Measurements from ENCODE around the gene MACF1. TPM values are rescaled to one million over a fixed set of nuclear protein-coding genes. Genes with fewer than 3 reads are reported as not detected.
"Not testable (repeated sequence)": the region's sequence is repeated elsewhere in the genome, so short reads cannot be mapped to it uniquely, and the experiment has no call there.

The MACF1 gene
- total and polyA plus RNA-seq, 2 donors (not counting 1 experiment from before 2014, with no cell fraction given): 64.1 to 159 TPM

- peaks cover 15 to 22% of the 10 kb centered on the region in 2 donors for H3K4me1 ChIP-seq (ENCODE audit: control insufficient read depth in 2 of 2, insufficient read depth in 2 of 2, low read length in 2 of 2)
- no peaks in the 10 kb centered on the region for H3K36me3 ChIP-seq (replicated peaks in 1 of 2; ENCODE audit: control extremely low read depth in 1 of 2, control insufficient read depth in 1 of 2, extremely low read depth in 1 of 2, insufficient read depth in 2 of 2, low read length in 1 of 2)
- intact Hi-C loops (cut with micrococcal nuclease): no loop called here
- no peaks in the 10 kb centered on the region for H3K27me3 ChIP-seq (replicated peaks in 1 of 4; ENCODE audit: control extremely low read depth in 1 of 4, control insufficient read depth in 3 of 4, insufficient read depth in 4 of 4, low read length in 3 of 4)
- Mint-ChIP-seq H3K4me1 (peaks cover 10% of the 10 kb centered on the region), H3K27ac (peak overlapping the region; percentile 10), H3K4me3 (peak overlapping the region; percentile 60), H3K9me3 (ENCODE audit: insufficient read depth) (no peaks in the 10 kb centered on the region), H3K27me3 (no peaks in the 10 kb centered on the region)
- 21% methylated on average over 15 of the region's 22 CpGs for WGBS (ENCODE audit: insufficient coverage)
- CTCF ChIA-PET: interaction anchor here (1.3 kb wide), 1 partner anchor 28 kb away, joined by 3 read pairs; no protein-coding TSS in a partner anchor
- peak; percentile 21 for ATAC-seq (ENCODE audit: low read depth)
- peak overlapping the region; percentile 62 for H2AFZ ChIP-seq (ENCODE audit: insufficient read depth, low read depth, low read length, poor library complexity, severe bottlenecking)
- no peak for TF ChIP-seq CTCF (IDR thresholded peaks at IDR 0.05)
- no peak for TF ChIP-seq EZH2 (IDR thresholded peaks at IDR 0.05; ENCODE audit: borderline replicate concordance, insufficient read depth, low read depth, low read length, poor library complexity, severe bottlenecking)
- H4K20me1 ChIP-seq (ENCODE audit: control insufficient read depth, insufficient read depth, low read length, poor library complexity, severe bottlenecking): no peaks in the 10 kb centered on the region
- H3K4me3 ChIP-seq (ENCODE audit: control extremely low read depth in 1 of 5, extremely low read depth in 1 of 5, insufficient read depth in 1 of 5, low read depth in 2 of 5, low read length in 4 of 5): peak overlapping the region in 3 of 5 experiments; percentile 6 to 35 (median 33)
- no peaks in the 10 kb centered on the region for H3K79me2 ChIP-seq (ENCODE audit: control insufficient read depth, insufficient read depth, low read length)
- peak; percentile 42 for DNase-seq
- H3K4me2 ChIP-seq (replicated peaks; ENCODE audit: low read depth, low read length, poor library complexity, severe bottlenecking): peak overlapping the region; percentile 69
- POLR2A ChIA-PET: no interaction called here
- peak overlapping the region in 1 of 2 donors; percentile 69 for H3K27ac ChIP-seq (ENCODE audit: low read length in 2 of 2)
- peak overlapping the region; percentile 29 for H3K9ac ChIP-seq (ENCODE audit: low read length)
- no peaks in the 10 kb centered on the region for H3K9me3 ChIP-seq (ENCODE audit: control extremely low read depth in 1 of 3, control insufficient read depth in 2 of 3, insufficient read depth in 1 of 3, low read length in 2 of 3)
These were observed 305.0 kb downstream of the MACF1 start for GRCh38 chr1:39509360-39510009.

- H3K27me3 Mint-ChIP-seq; H3K27ac ChIP-seq (ENCODE audit: low read length in 2 of 2); intact Hi-C loops (cut with micrococcal nuclease); H3K4me2 ChIP-seq (replicated peaks; ENCODE audit: low read depth, low read length, poor library complexity, severe bottlenecking); H2AFZ ChIP-seq (ENCODE audit: insufficient read depth, low read depth, low read length, poor library complexity, severe bottlenecking); H3K36me3 ChIP-seq (replicated peaks in 1 of 2; ENCODE audit: control extremely low read depth in 1 of 2, control insufficient read depth in 1 of 2, extremely low read depth in 1 of 2, insufficient read depth in 2 of 2, low read length in 1 of 2); H3K4me3 ChIP-seq (ENCODE audit: control extremely low read depth in 1 of 5, extremely low read depth in 1 of 5, insufficient read depth in 1 of 5, low read depth in 2 of 5, low read length in 4 of 5); H4K20me1 ChIP-seq (ENCODE audit: control insufficient read depth, insufficient read depth, low read length, poor library complexity, severe bottlenecking); H3K9ac ChIP-seq (ENCODE audit: low read length); H3K27me3 ChIP-seq (replicated peaks in 1 of 4; ENCODE audit: control extremely low read depth in 1 of 4, control insufficient read depth in 3 of 4, insufficient read depth in 4 of 4, low read length in 3 of 4); H3K79me2 ChIP-seq (ENCODE audit: control insufficient read depth, insufficient read depth, low read length); H3K9me3 Mint-ChIP-seq (ENCODE audit: insufficient read depth); DNase-seq; POLR2A ChIA-PET; H3K27ac Mint-ChIP-seq; CTCF ChIA-PET; H3K4me3 Mint-ChIP-seq; H3K9me3 ChIP-seq (ENCODE audit: control extremely low read depth in 1 of 3, control insufficient read depth in 2 of 3, insufficient read depth in 1 of 3, low read length in 2 of 3); ATAC-seq (ENCODE audit: low read depth): not testable (repeated sequence)
- peaks cover 12% of the 10 kb centered on the region for H3K4me1 Mint-ChIP-seq
- H3K4me1 ChIP-seq (ENCODE audit: control insufficient read depth in 2 of 2, insufficient read depth in 2 of 2, low read length in 2 of 2): peaks cover 15 to 22% of the 10 kb centered on the region in 2 donors
- WGBS (ENCODE audit: insufficient coverage): 93% methylated on average over 11 of the region's 20 CpGs
These were observed 306.2 kb downstream of the MACF1 start for GRCh38 chr1:39510570-39511186.

GRCh38 chr1:39511477-39511876, 307.0 kb downstream of the MACF1 start:
- H3K27ac Mint-ChIP-seq; H3K27me3 Mint-ChIP-seq; CTCF ChIA-PET; intact Hi-C loops (cut with micrococcal nuclease); H3K27ac ChIP-seq (ENCODE audit: low read length in 2 of 2); ATAC-seq (ENCODE audit: low read depth); H3K4me2 ChIP-seq (replicated peaks; ENCODE audit: low read depth, low read length, poor library complexity, severe bottlenecking); H3K9ac ChIP-seq (ENCODE audit: low read length); H3K79me2 ChIP-seq (ENCODE audit: control insufficient read depth, insufficient read depth, low read length); H3K4me3 Mint-ChIP-seq; H3K4me3 ChIP-seq (ENCODE audit: control extremely low read depth in 1 of 5, extremely low read depth in 1 of 5, insufficient read depth in 1 of 5, low read depth in 2 of 5, low read length in 4 of 5); H2AFZ ChIP-seq (ENCODE audit: insufficient read depth, low read depth, low read length, poor library complexity, severe bottlenecking); DNase-seq; H4K20me1 ChIP-seq (ENCODE audit: control insufficient read depth, insufficient read depth, low read length, poor library complexity, severe bottlenecking); H3K36me3 ChIP-seq (replicated peaks in 1 of 2; ENCODE audit: control extremely low read depth in 1 of 2, control insufficient read depth in 1 of 2, extremely low read depth in 1 of 2, insufficient read depth in 2 of 2, low read length in 1 of 2); POLR2A ChIA-PET; H3K9me3 ChIP-seq (ENCODE audit: control extremely low read depth in 1 of 3, control insufficient read depth in 2 of 3, insufficient read depth in 1 of 3, low read length in 2 of 3); H3K27me3 ChIP-seq (replicated peaks in 1 of 4; ENCODE audit: control extremely low read depth in 1 of 4, control insufficient read depth in 3 of 4, insufficient read depth in 4 of 4, low read length in 3 of 4); H3K9me3 Mint-ChIP-seq (ENCODE audit: insufficient read depth): not testable (repeated sequence)
- no CpG with 5 or more reads among the region's 13 CpGs for WGBS (ENCODE audit: insufficient coverage)
- peaks cover 15 to 22% of the 10 kb centered on the region in 2 donors for H3K4me1 ChIP-seq (ENCODE audit: control insufficient read depth in 2 of 2, insufficient read depth in 2 of 2, low read length in 2 of 2)
- H3K4me1 Mint-ChIP-seq: peaks cover 12% of the 10 kb centered on the region
